Measurements from ENCODE around the gene TRIM34.

- TF ChIP-seq ATF2 (IDR thresholded peaks at IDR 0.05; ENCODE audit: low read length) (no peak), FOS (IDR thresholded peaks at IDR 0.05; ENCODE audit: borderline replicate concordance, extremely low read depth, insufficient read length) (no peak), MTA3 (IDR thresholded peaks at IDR 0.05; ENCODE audit: borderline replicate concordance, low read length) (no peak), POLR2AphosphoS5 (IDR thresholded peaks at IDR 0.05; ENCODE audit: low read length) (no peak), ZNF274 (IDR thresholded peaks at IDR 0.05; ENCODE audit: insufficient read depth, insufficient read length) (no peak), CTCF (IDR thresholded peaks at IDR 0.05 in 2 of 3, conservative IDR thresholded peaks at IDR 0.05 in 1 of 3; ENCODE audit: control insufficient read depth in 2 of 3, extremely low read depth in 1 of 3, insufficient read depth in 1 of 3, low read depth in 3 of 3, low read length in 3 of 3) (no peak), SREBF2 (IDR thresholded peaks at IDR 0.05; ENCODE audit: low read length) (no peak), SMC3 (IDR thresholded peaks at IDR 0.05; ENCODE audit: borderline replicate concordance, low read length) (no peak), CHD2 (IDR thresholded peaks at IDR 0.05; ENCODE audit: borderline replicate concordance, low read depth, low read length) (no peak)
Observed at GRCh38 chr11:5625281-5625680, 480 bp downstream of the TRIM34 start.
